GM21737 (cell line): ENCODE results near the gene NIPSNAP2.
"Not testable (repeated sequence)": the region's sequence is repeated elsewhere in the genome, so short reads cannot be mapped to it uniquely, and the experiment has no call there.

Experiments used
- ATAC-seq: cut with Tn5 transposase; IDR thresholded peaks from one replicate; pipeline ENCODE4 v1.9.1; 2021; ENCODE audit warnings: mild to moderate bottlenecking, moderate library complexity; ENCODE audit not compliant: unreplicated experiment

Gene NIPSNAP2

DNA sequence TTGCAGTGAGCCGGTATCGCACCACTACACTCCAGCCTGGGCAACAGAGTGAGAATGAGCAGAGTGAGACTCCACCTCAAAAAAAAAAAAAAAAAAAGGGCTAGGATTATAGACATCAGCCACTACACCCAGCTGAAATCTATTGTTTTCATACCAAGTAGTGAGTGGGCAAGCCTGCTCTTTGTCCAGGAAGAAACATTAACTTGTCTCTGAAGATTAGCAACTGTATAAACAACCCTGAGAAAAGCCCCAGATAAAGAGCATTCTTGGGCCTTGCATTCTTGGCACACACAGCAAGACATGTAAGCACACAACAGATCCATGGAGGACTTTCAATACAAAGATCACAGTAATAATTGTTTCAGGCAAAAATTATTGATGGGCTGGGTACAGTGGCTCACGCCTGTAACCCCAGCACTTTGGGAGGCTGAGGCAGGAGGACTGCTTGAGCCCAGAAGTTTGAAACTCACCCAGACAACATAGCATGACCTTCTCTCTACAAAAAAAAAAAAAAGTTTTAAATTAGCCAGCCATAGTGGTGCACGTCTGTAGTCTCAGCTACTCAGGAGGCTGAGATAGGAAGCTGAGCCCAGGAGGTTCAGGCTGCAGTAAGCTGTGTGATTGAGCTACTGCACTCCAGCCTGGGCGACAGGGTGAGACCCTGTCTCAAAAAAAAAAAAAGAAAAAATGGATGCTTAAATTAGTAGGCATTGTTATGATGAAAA lies 82.5 kb downstream of the NIPSNAP2 start:
- ATAC-seq = no peak

DNA sequence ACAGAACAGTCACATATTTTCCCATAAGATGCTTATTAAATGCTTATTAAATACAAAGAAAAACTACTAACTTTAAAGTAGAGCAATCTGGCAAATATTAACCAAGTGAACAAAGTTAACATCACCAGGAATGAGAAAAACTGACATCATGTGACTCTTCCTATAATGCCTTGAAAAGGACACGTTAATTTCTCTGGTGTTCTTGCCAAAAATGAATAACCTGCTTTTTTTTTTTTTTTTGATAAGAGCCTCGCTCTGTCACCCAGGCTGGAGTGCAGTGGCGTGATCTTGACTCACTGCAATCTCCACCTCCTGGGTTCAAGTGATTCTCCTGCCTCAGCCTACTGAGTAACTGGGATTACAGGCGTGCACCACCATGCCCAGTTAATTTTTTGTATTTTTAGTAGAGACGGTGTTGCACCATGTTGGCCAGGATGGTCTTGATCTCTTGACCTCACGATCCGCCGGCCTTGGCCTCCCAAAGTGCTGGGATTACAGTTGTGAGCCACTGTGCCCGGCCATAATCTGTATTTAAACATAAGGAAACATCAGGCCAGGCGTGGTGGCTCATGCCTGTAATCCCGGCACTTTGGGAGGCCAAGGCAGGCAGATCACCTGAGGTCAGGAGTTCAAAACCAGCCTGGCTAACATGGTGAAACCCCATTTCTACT lies 83.2 kb downstream of the NIPSNAP2 start:
- not testable (repeated sequence) for ATAC-seq

DNA sequence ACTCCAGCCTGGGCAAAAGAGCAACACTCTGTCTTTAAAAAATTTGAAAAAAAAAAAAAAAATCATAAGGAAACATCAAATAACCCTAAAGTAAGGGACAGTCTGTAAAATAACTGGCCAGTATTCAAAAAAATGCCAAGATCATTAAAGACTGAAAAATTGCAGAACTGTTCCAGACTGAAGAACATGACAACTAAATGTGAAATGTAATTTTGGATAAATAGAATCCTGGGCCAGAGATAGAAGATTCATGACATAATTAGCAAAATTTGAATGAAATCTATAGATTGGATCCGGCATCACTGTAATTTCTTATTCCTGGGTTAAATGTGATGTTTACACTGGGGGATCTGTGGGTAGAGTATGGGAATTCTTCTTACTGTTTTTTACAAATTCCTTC lies 83.9 kb downstream of the NIPSNAP2 start:
- no peak for ATAC-seq

DNA sequence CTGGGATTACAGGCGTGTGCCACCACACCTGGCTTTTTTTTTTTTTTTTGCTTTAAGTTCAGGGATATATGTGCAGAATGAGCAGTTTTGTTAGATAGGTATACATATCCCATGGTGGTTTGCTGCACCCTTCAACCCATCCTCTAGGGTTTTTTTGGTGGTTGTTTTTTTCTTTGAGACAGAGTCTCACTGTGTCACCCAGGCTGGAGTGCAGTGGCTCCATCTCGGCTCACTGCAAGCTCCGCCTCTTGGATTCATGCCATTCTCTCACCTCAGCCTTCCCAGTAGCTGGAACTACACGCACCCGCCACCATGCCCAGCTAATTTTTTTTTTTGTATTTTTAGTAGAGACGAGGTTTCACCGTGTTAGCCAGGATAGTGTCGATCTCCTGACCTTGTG lies 84.4 kb downstream of the NIPSNAP2 start:
- not testable (repeated sequence) for ATAC-seq
